NK-92 treated with Interleukin-12 subunit alpha and Interleukin-12 subunit beta, amount 100 ng/mL, for 24 hours (cell line): ENCODE data around the gene FNDC11.
"Not testable (repeated sequence)": the region's sequence is repeated elsewhere in the genome, so short reads cannot be mapped to it uniquely, and the experiment has no call there.

Source experiments
- DNase-seq: peaks from one replicate; lab custom pipeline; 2025; lab: John Stamatoyannopoulos, UW

The FNDC11 gene

DNA sequence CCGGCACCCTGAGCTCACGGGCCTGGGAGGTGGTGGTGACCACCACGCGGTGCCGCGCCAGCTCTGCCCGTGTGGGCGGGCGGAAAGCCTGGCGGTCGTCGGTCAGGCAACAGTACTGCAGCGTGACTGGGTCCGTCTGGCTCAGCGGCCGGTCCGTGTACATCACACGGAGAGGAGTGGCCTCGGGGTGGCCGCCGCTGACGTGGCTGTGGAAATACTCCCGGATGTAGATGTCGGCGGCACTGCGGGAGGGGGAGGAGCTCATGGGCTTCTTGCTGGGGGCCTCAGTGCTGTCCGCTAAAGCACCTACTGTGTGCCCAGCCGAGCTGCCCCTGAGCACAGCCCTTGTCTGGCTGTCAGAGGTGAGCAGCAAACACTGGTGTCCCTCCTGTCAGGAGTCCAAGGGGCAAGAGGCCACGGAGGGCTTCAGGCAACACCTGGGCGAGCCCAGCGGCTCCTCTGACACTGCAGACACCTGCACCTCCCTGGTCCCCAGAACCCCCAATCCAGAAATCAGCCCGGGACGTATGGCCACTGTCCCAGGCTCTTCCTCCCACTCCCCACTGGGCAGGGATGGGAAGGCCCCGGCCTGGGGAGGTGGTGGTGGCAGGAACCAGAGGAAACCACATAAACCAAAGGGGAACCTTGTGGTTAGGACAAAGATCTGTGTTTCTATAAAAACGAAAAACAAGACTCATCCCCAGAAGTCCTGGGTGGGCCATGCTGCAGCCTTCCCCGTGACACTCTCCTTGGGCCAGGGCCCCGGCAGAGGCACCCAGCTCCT lies 13.6 kb downstream of the FNDC11 start:
- DNase-seq, result no peak

DNA sequence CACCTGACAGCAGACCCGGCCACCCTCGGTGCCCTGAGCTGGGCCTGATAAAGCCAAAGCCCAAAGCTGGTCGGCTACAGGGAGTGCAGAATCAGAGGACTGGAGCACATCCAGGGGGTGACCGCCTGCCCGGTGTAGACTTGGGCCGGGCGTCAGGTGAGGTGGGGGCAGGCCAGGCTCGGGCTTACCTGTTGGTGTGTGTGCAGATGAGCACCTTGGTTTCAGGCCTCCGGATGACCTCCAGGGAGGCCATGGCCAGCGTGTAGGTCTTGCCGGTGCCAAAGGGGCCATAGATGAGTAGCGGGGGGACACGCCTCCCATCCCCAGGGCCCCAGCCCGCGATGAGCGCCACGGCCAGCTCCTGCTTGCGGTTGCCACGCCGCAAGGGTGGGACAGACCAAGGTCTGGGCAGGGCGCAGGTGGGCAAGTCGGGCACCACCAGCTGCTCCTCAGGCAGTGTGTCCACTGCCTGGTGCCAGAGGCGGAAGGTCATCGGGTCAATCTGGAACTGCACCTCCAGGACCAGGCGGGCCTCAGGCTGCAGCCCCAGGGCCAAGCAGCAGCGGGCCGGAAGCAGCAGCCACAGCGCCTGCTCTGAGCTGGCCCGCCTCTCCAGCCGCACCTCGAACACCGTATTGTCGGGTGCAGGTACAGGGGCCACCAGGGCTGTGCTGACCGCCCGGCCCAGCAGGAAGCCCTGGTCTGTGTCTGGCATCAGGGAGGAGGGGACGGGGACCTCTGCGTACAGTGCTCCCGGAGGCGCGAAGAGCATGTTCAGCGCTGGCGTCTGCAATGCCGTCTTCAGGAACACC lies 14.4 kb downstream of the FNDC11 start:
- no peak for DNase-seq

GRCh38 chr20:63568986-63569949 lies 15.3 kb downstream of the FNDC11 start:
- DNase-seq, result no peak

- DNase-seq, result no peak
These were observed 16.5 kb downstream of the FNDC11 start for GRCh38 chr20:63570281-63571086.

DNA sequence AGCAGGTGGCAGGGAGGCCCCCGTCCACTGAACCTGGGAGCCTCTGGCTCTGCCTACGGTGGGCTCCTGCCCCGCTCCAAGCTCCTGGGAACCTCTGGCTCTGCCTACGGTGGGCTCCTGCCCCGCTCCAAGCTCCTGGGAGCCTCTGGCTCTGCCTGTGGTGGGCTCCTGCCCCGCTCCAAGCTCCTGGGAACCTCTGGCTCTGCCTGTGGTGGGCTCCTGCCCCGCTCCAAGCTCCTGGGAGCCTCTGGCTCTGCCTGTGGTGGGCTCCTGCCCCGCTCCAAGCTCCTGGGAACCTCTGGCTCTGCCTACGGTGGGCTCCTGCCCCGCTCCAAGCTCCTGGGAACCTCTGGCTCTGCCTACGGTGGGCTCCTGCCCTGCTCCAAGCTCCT lies 17.1 kb downstream of the FNDC11 start:
- DNase-seq, result not testable (repeated sequence)

DNA sequence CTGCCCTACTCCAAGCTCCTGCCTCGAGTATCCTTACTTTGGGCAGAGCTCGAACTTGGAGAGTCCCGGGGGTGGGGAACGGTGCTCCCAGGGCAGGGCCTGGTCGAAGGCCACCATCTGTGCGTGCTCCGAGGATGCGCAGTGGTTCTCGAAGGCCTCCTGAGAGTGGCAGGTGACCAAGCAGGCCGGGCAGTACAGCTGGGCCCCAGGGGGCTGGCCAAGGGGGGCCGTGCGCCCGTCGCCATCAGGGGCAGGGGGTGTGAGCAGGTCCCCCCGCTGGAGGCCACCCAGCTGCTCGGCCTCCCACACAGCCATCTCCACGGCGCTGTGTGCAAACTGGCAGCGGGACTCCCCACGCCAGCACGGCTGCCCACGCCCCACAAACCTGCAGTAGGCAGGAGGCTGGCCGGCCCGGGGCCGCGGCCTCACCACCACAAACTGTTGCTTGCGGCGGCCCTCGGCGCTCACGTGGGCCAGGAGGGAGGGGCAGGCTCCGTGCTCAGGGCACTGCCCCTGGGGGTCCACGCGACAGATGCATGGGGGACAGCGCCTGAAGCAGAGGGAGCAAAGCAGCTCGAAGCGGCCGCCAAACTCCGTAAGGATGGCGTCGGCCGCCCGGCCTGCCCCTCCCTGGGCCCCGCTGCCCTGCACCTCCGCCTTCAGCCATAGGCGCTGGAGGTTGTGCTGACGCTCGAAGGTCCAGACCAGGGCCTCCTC lies 18.3 kb downstream of the FNDC11 start:
- DNase-seq, result no peak

- no peak for DNase-seq
These were observed 19.1 kb downstream of the FNDC11 start for GRCh38 chr20:63572788-63573646.

GRCh38 chr20:63573647-63574131 lies 19.7 kb downstream of the FNDC11 start:
- no peak for DNase-seq

GRCh38 chr20:63574156-63574828 lies 20.3 kb downstream of the FNDC11 start, which contains the start of gene HELZ2:
HELZ2 (minus strand) TSS chr20:63574239; CDS start chr20:63572385, 1,854 bp downstream.
- peak; percentile 63 for DNase-seq

GRCh38 chr20:63574829-63575743 lies 21.1 kb downstream of the FNDC11 start:
- DNase-seq, result no peak

- DNase-seq, result no peak
These were observed 22.4 kb downstream of the FNDC11 start for GRCh38 chr20:63576311-63576710.

- DNase-seq, result no peak
These were observed 23.4 kb downstream of the FNDC11 start for GRCh38 chr20:63577317-63577894.

GRCh38 chr20:63578224-63579016 lies 24.5 kb downstream of the FNDC11 start:
- no peak for DNase-seq

- DNase-seq, result no peak
These were observed 25.2 kb downstream of the FNDC11 start for GRCh38 chr20:63579017-63579694.

DNA sequence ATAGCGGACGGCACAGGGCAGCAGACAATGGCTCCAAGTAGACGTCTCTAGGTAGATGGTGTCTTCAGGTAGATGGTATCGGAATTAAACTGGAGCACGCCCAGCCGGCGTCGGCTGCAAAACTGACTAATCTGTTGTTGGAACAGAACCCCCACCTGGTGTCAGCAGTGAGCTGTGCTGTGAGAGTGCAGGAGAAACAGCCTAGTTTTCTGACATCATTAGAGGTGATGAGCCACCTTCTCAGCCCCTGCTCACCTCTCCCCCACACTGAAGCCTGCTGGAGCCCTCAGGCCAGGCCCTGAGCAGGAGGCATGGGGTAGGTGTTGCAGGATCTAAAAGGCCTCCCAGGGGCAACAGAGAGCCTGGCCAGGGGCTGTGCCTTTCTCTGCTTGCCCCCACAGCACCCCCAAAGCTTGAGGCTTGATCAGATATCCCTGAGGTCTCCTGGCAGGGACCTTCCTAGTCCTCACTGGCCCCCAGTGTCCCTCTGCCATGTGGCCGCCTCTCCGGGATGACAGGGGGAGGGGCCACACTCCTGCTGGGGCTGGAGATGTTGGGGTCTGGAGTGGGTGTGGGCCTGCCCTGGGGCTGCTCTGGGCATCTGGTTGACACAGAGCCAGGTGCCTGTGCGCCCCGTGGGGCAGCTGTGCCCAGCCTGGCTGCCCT lies 27.0 kb downstream of the FNDC11 start:
- DNase-seq, result no peak
